ENCODE data around the gene THADA.

THADA gene

DNA sequence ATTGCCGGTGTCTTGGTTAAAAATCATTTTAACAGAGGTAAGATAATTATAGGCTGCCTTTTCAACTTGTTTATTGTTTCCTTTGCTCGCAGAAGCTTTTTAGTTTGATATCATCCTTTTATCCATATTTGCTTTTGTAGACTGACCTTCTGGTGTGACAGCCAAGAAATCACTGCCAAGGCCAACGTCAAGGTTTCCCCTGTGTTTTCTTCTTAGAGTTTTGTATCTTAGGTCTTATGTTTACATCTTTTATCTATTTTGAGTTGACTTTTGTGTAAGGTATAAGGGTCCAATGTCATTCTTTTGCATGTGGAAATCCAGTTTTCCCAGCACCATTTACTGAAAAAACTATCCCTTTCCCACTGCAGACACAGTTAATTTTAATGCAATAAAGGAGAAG lies 240.4 kb downstream of the THADA start:
- no peak for DNase-seq (ENCODE audit: low spot score)
- Histone ChIP-seq H3K9me3 (ENCODE audit: severe bottlenecking) (no peaks in the 10 kb centered on the region), H3K27me3 (ENCODE audit: insufficient read depth, poor library complexity, severe bottlenecking) (no peaks in the 10 kb centered on the region), H3K4me3 (ENCODE audit: severe bottlenecking) (no peak overlapping the region), H3K27ac (ENCODE audit: poor library complexity, severe bottlenecking) (no peak overlapping the region), H3K4me1 (ENCODE audit: insufficient read depth, poor library complexity, severe bottlenecking) (no peaks in the 10 kb centered on the region), H3K36me3 (ENCODE audit: low read depth) (no peaks in the 10 kb centered on the region)
- TF ChIP-seq, protein P1, sequence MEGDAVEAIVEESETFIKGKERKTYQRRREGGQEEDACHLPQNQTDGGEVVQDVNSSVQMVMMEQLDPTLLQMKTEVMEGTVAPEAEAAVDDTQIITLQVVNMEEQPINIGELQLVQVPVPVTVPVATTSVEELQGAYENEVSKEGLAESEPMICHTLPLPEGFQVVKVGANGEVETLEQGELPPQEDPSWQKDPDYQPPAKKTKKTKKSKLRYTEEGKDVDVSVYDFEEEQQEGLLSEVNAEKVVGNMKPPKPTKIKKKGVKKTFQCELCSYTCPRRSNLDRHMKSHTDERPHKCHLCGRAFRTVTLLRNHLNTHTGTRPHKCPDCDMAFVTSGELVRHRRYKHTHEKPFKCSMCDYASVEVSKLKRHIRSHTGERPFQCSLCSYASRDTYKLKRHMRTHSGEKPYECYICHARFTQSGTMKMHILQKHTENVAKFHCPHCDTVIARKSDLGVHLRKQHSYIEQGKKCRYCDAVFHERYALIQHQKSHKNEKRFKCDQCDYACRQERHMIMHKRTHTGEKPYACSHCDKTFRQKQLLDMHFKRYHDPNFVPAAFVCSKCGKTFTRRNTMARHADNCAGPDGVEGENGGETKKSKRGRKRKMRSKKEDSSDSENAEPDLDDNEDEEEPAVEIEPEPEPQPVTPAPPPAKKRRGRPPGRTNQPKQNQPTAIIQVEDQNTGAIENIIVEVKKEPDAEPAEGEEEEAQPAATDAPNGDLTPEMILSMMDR (IDR thresholded peaks at IDR 0.05; ENCODE audit: poor library complexity, severe bottlenecking): no peak
- no peak for ATAC-seq (ENCODE audit: low read depth)

DNA sequence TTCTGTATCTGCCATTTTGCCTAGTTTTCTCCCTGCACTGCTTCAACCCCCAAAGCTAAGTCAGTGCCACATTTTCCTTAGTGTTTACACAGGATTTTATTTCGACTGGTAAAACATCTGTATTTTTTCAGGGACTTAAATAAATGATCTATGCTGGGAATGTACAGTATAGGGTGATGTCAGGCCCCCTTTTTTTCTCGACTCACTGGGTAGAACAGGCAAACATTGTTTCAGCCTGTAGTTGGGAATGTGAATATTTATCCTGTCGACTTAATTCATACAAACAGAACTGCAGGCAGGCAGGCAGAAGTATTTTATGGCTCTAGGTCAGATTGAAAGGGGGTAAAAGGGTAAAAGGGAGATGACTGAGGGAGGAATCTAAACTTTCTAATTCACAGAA lies 245.9 kb downstream of the THADA start:
- DNase-seq (ENCODE audit: low spot score): no peak

DNA sequence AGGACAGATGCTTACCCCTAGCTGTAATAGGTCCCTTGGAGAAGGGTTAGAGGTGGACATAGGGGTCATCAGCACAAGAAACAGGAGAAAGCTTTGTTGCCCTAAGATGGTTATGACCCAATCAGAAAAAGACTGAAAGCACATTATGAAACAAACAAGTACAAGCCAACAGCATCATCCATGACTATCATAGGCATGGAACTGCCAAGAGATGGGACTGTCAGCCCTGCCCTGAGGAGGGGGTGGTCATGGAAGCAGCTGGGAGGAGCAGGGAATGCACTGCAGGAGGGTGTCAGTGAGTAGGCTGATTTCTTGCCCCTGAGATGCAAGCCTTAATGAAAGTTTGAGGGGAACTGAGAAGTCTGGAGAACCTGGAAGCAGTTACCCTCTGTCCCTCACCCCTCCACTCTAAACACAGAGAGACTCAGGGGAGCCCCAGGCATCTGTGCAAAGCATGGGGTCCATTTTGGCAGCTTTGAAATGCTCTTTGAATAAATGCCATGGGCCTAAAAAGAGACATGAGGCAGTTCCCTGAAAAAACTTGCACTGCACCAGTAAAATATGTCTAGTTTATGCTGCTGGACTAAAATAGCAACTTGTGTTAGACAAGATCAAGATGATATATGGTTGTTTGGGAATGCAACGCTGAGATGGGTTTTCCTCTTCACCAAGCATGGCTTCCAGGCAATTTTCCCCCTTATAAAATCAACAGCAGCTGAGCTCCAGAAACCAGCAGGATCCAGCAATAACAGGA lies 246.8 kb downstream of the THADA start:
- H3K9me3 ChIP-seq (ENCODE audit: severe bottlenecking): no peaks in the 10 kb centered on the region
- H3K27ac ChIP-seq (ENCODE audit: poor library complexity, severe bottlenecking): no peak overlapping the region
- H3K4me1 ChIP-seq (ENCODE audit: insufficient read depth, poor library complexity, severe bottlenecking): no peaks in the 10 kb centered on the region
- DNase-seq (ENCODE audit: low spot score) (no peak), ATAC-seq (ENCODE audit: low read depth) (no peak)
- H3K36me3 ChIP-seq (ENCODE audit: low read depth): no peaks in the 10 kb centered on the region
- TF ChIP-seq, protein P1 (IDR thresholded peaks at IDR 0.05; ENCODE audit: poor library complexity, severe bottlenecking): no peak
- H3K27me3 ChIP-seq (ENCODE audit: insufficient read depth, poor library complexity, severe bottlenecking): no peaks in the 10 kb centered on the region
- H3K4me3 ChIP-seq (ENCODE audit: severe bottlenecking): no peak overlapping the region

More for the DNA sequence above, 245.9 kb downstream of the THADA start:
- no peaks in the 10 kb centered on the region for H3K4me1 ChIP-seq (ENCODE audit: insufficient read depth, poor library complexity, severe bottlenecking)
- no peak overlapping the region for H3K27ac ChIP-seq (ENCODE audit: poor library complexity, severe bottlenecking)
- TF ChIP-seq, protein P1 (IDR thresholded peaks at IDR 0.05; ENCODE audit: poor library complexity, severe bottlenecking): no peak
- no peak overlapping the region for H3K4me3 ChIP-seq (ENCODE audit: severe bottlenecking)
- no peaks in the 10 kb centered on the region for H3K9me3 ChIP-seq (ENCODE audit: severe bottlenecking)
- ATAC-seq (ENCODE audit: low read depth): no peak
- no peaks in the 10 kb centered on the region for H3K27me3 ChIP-seq (ENCODE audit: insufficient read depth, poor library complexity, severe bottlenecking)
- H3K36me3 ChIP-seq (ENCODE audit: low read depth): no peaks in the 10 kb centered on the region

DNA sequence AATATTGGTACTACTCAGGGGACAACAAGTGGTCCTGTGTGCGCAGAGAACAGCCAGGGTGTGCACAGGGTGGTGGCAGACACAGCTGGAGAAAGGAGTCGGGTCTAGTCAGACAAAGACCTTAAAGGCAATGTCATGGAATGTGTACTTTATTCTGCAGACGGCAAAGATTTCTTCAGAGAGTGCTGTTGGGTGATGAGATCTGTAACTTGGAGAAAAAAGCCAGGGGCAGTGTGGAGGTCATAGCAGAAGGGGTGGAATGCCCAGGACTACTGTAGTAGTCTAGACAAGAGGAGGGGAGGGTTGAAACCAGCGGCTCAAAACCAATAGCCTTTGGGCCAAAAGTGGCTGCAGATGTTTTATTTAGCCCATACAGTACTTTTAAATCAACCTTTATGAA lies 248.1 kb downstream of the THADA start:
- no peak for ATAC-seq (ENCODE audit: low read depth)
- H3K27ac ChIP-seq (ENCODE audit: poor library complexity, severe bottlenecking): no peak overlapping the region
- H3K36me3 ChIP-seq (ENCODE audit: low read depth): no peaks in the 10 kb centered on the region
- DNase-seq (ENCODE audit: low spot score): no peak
- H3K4me3 ChIP-seq (ENCODE audit: severe bottlenecking): no peak overlapping the region
- no peaks in the 10 kb centered on the region for H3K27me3 ChIP-seq (ENCODE audit: insufficient read depth, poor library complexity, severe bottlenecking)
- no peaks in the 10 kb centered on the region for H3K4me1 ChIP-seq (ENCODE audit: insufficient read depth, poor library complexity, severe bottlenecking)
- TF ChIP-seq, protein P1 (IDR thresholded peaks at IDR 0.05; ENCODE audit: poor library complexity, severe bottlenecking): no peak
- no peaks in the 10 kb centered on the region for H3K9me3 ChIP-seq (ENCODE audit: severe bottlenecking)

All from RWPE2 (cell line).